HFF-Myc (cell line): Measurements from ENCODE around the gene MRGPRF.

Experiments used
- DNase-seq: peaks from one replicate; pipeline ENCODE4 v3.0.0-alpha.2; 2011; ENCODE audit warnings: low read depth; ENCODE audit errors: extremely low read depth
- H3K4me3 ChIP-seq: replicated peaks from 2 replicates; pipeline ENCODE4 v1.5.1; 2011; ENCODE audit warnings: low read depth, mild to moderate bottlenecking, control low read depth, low read length
- CTCF ChIP-seq: IDR thresholded peaks from 2 replicates; pipeline ENCODE4 v1.5.1; 2012; ENCODE audit warnings: mild to moderate bottlenecking, low read depth, low read length, control low read depth; ENCODE audit errors: missing control alignments

Gene MRGPRF

GRCh38 chr11:69005183-69005630 lies 7.8 kb downstream of the MRGPRF start:
- H3K4me3 ChIP-seq, result no peak overlapping the region
- TF ChIP-seq CTCF, result no peak
- DNase-seq, result no peak

GRCh38 chr11:69004411-69005182 lies 8.4 kb downstream of the MRGPRF start:
- no peak for DNase-seq
- H3K4me3 ChIP-seq, result no peak overlapping the region
- TF ChIP-seq CTCF, result no peak

GRCh38 chr11:69003866-69004367 lies 9.1 kb downstream of the MRGPRF start:
- H3K4me3 ChIP-seq, result no peak overlapping the region
- DNase-seq, result no peak
- TF ChIP-seq CTCF, result no peak

- TF ChIP-seq CTCF, result no peak
- no peak for DNase-seq
- no peak overlapping the region for H3K4me3 ChIP-seq
Measured at GRCh38 chr11:69003301-69003865, 9.7 kb downstream of the MRGPRF start.

GRCh38 chr11:69002570-69003231 lies 10.3 kb downstream of the MRGPRF start:
- no peak for DNase-seq
- no peak overlapping the region for H3K4me3 ChIP-seq
- TF ChIP-seq CTCF, result no peak

- no peak for DNase-seq
- no peak overlapping the region for H3K4me3 ChIP-seq
- no peak for TF ChIP-seq CTCF
Measured at GRCh38 chr11:69002110-69002569, 10.9 kb downstream of the MRGPRF start.
